PC-9 (cell line): ENCODE data around the gene RFTN1. TPM values are rescaled to one million over a fixed set of nuclear protein-coding genes. Genes with fewer than 3 reads are reported as not detected.

ENCODE experiments used
- BruUV-seq: library from RNA; stranded (reverse); fragments of 400-500 nt; replicated peaks from 2 replicates; lab custom pipeline; 2021; lab: Mats Ljungman, UMichigan
- CTCF ChIA-PET: fragments of 300-600 bp; sonication (Branson Sonifier 250); formaldehyde crosslinking; loops from one replicate; lab custom pipeline; 2022; ENCODE audit warnings: antibody characterized with exemption; lab: Charles Lee
- POLR2A ChIA-PET: fragments of 300-600 bp; sonication (Branson Sonifier 250); formaldehyde crosslinking; loops from one replicate; lab custom pipeline; 2022; ENCODE audit warnings: antibody characterized with exemption; ENCODE audit not compliant: unreplicated experiment; lab: Charles Lee
- DNase-seq, 2 experiments: peaks; one replicate each; pipeline versions ENCODE4 v3.0.0 to v3.0.0-alpha.2; 2015 to 2022; ENCODE audit warnings: mixed read lengths in 1 of 2
- H2AFZ ChIP-seq: fragments of 200-600 bp; sonication (generic); 2 replicates; pipeline ENCODE4 v1.8.1; 2017; ENCODE audit warnings: antibody characterized with exemption
- H3F3A ChIP-seq: fragments of 200-600 bp; sonication (generic); 2 replicates; pipeline ENCODE4 v1.8.1; 2017; ENCODE audit warnings: antibody characterized with exemption, mild to moderate bottlenecking, low read depth; ENCODE audit not compliant: insufficient read depth
- H3K27ac ChIP-seq: fragments of 200-600 bp; sonication (generic); 2 replicates; pipeline ENCODE4 v1.6.1; 2016; ENCODE audit warnings: mixed run types
- H3K27me3 ChIP-seq: fragments of 200-600 bp; sonication (generic); 2 replicates; pipeline ENCODE4 v1.6.1; 2016; ENCODE audit warnings: low read depth, mixed run types; ENCODE audit not compliant: insufficient read depth
- H3K36me3 ChIP-seq: fragments of 200-600 bp; sonication (generic); 2 replicates; pipeline ENCODE4 v1.6.1; 2016; ENCODE audit warnings: low read depth, mixed run types
- H3K4me1 ChIP-seq: fragments of 200-600 bp; sonication (generic); replicated peaks from 2 replicates; pipeline ENCODE4 v1.6.1; 2016; ENCODE audit warnings: mixed run types; ENCODE audit not compliant: insufficient read depth
- H3K4me2 ChIP-seq: fragments of 200-600 bp; sonication (generic); 2 replicates; pipeline ENCODE4 v1.6.1; 2017; ENCODE audit warnings: mixed run types
- H3K4me3 ChIP-seq: fragments of 200-600 bp; sonication (generic); 2 replicates; pipeline ENCODE4 v1.6.1; 2016; ENCODE audit warnings: mixed run types
- H3K79me2 ChIP-seq: fragments of 200-600 bp; sonication (generic); 2 replicates; pipeline ENCODE4 v1.6.1; 2017; ENCODE audit warnings: low read depth, mixed run types
- H3K9me2 ChIP-seq: fragments of 200-600 bp; sonication (generic); 2 replicates; pipeline ENCODE4 v1.8.1; 2017; ENCODE audit warnings: mild to moderate bottlenecking; ENCODE audit not compliant: insufficient read depth
- H3K9me3 ChIP-seq: fragments of 200-600 bp; sonication (generic); 2 replicates; pipeline ENCODE4 v1.8.1; 2016; ENCODE audit warnings: low read depth; ENCODE audit not compliant: insufficient read depth
- H4K20me1 ChIP-seq: fragments of 200-600 bp; sonication (generic); 2 replicates; pipeline ENCODE4 v1.8.1; 2017; ENCODE audit not compliant: insufficient read depth
- EZH2 ChIP-seq: fragments of 200-600 bp; sonication (generic); IDR thresholded peaks from 2 replicates; pipeline ENCODE4 v1.8.0; 2017; ENCODE audit warnings: antibody characterized with exemption, low read depth
- intact Hi-C: fragments of 100-400 bp; cut with micrococcal nuclease; formaldehyde crosslinking; loops from one replicate; pipeline ENCODE4 v1.10.0; 2022; ENCODE audit not compliant: unreplicated experiment
- total RNA-seq: library from RNA; stranded (reverse); gene quantifications from 2 replicates; pipeline ENCODE4 v1.2.3, GENCODE V29; 2021
- TF ChIP-seq, protein P1 (sequence below): fragments of 200-600 bp; sonication (generic); conservative IDR thresholded peaks from 2 replicates; pipeline ENCODE4 v1.6.1; 2017; ENCODE audit warnings: mixed run types, antibody characterized with exemption, mild to moderate bottlenecking, moderate library complexity

Gene RFTN1
- total RNA-seq, 1 experiment from 2014 or later: 0.41 TPM

DNA sequence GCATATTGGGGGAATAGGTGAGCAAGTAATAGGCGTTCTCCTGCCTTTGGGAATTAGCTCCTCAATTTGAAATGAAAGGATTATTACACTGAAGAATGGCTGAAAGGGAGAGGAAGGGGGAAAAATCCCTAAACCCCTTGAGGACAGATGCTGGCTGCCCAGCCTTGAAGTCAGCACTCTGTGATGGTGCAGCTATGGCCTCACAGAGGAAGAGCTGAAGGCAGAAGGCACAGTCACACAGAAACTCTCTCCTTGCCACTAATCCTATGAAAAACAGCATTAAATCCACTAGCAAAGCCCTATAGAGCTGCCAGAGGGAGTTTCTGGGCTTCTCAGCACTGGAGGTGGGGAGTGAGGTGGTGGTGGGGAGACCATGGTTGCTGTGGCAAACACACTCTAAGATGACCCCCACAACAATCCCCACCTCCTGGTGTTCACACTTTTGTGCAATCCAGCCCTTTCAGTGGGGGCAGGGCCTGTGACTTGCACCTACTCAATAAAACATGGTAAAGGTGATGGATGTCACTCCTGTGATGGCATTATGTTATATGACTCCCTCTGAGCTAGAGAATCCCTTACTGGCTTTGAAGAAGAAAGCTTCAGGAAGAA is 101.2 kb downstream of the RFTN1 start:
- peaks cover 9% of the 10 kb centered on the region; the same call in 1 of the 2 replicates for H3K27me3 ChIP-seq

DNA sequence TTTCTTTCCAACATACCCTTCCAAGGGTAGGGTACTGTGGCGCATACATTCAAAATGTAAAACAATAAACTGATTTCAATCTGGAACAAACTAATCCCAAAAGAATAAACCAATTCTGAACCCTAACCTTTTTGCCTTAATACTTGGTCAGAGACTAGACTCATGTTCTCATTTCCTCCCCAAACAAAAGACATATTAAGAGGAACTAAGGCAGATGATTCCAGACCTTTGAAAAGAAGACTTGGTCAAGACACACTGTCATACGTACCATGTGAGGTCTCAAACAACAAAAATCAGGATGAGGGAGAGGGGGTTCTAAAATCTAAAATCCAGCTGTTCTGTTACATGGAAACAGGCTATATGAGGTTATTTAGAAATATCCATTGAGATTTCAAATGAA is 102.1 kb downstream of the RFTN1 start:
- H3K4me2 ChIP-seq: no peak overlapping the region
- no peak for TF ChIP-seq EZH2
- TF ChIP-seq, protein P1, sequence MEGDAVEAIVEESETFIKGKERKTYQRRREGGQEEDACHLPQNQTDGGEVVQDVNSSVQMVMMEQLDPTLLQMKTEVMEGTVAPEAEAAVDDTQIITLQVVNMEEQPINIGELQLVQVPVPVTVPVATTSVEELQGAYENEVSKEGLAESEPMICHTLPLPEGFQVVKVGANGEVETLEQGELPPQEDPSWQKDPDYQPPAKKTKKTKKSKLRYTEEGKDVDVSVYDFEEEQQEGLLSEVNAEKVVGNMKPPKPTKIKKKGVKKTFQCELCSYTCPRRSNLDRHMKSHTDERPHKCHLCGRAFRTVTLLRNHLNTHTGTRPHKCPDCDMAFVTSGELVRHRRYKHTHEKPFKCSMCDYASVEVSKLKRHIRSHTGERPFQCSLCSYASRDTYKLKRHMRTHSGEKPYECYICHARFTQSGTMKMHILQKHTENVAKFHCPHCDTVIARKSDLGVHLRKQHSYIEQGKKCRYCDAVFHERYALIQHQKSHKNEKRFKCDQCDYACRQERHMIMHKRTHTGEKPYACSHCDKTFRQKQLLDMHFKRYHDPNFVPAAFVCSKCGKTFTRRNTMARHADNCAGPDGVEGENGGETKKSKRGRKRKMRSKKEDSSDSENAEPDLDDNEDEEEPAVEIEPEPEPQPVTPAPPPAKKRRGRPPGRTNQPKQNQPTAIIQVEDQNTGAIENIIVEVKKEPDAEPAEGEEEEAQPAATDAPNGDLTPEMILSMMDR: no peak
- CTCF ChIA-PET: no interaction called here

More for the DNA sequence above, 101.2 kb downstream of the RFTN1 start:
- Histone ChIP-seq H3K9me3 (no peaks in the 10 kb centered on the region), H3K4me1 (no peaks in the 10 kb centered on the region), H3K4me2 (no peak overlapping the region), H3K36me3 (no peaks in the 10 kb centered on the region), H3K9me2 (no peaks in the 10 kb centered on the region), H2AFZ (no peak overlapping the region), H3F3A (no peaks in the 10 kb centered on the region), H3K27ac (no peak overlapping the region), H4K20me1 (no peaks in the 10 kb centered on the region), H3K4me3 (no peak overlapping the region), H3K79me2 (no peaks in the 10 kb centered on the region)
- ChIA-PET POLR2A (no interaction called here), CTCF (no interaction called here)
- intact Hi-C loops: no loop called here
- DNase-seq: no peak
- BruUV-seq: no TSS peak
- TF ChIP-seq, protein P1: no peak
- TF ChIP-seq EZH2: no peak

DNA sequence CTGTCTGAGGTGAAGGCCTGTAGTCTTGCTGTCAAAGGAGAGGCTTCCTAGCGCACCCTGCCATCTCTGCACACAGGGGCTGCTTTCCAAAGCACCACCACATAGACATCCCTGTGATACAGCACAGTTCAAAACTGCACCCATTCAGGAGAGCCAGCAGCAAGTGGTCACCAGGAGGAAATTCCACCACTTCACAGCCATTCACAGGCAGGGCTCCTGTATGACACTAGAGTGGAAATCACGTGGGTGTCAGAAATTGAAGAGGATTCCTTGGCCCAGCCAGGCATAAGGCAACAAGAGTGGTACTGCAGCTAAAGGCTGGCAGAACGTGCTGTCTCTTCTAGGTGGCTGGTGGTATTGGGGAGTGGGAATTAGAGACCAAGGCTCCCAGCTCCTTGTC is 102.8 kb downstream of the RFTN1 start:
- H3K27me3 ChIP-seq: peaks cover 9% of the 10 kb centered on the region; the same call in 1 of the 2 replicates
- intact Hi-C loops: no loop called here
- H3K9me2 ChIP-seq: no peaks in the 10 kb centered on the region
- H3K9me3 ChIP-seq: no peaks in the 10 kb centered on the region
- no TSS peak for BruUV-seq
- no peak for TF ChIP-seq EZH2
- TF ChIP-seq, protein P1: no peak
- no peak overlapping the region for H3K27ac ChIP-seq
- no peak overlapping the region for H3K4me2 ChIP-seq
- no peaks in the 10 kb centered on the region for H4K20me1 ChIP-seq
- no peaks in the 10 kb centered on the region for H3K36me3 ChIP-seq
- no peak for DNase-seq
- H2AFZ ChIP-seq: no peak overlapping the region
- H3K79me2 ChIP-seq: no peaks in the 10 kb centered on the region
- H3F3A ChIP-seq: no peaks in the 10 kb centered on the region
- no peaks in the 10 kb centered on the region for H3K4me1 ChIP-seq
- ChIA-PET POLR2A (no interaction called here), CTCF (no interaction called here)
- H3K4me3 ChIP-seq: no peak overlapping the region

More for the DNA sequence above, 102.1 kb downstream of the RFTN1 start:
- H3K4me1 ChIP-seq: no peaks in the 10 kb centered on the region
- H3K9me2 ChIP-seq: no peaks in the 10 kb centered on the region
- H3K27ac ChIP-seq: no peak overlapping the region
- H3K36me3 ChIP-seq: no peaks in the 10 kb centered on the region
- intact Hi-C loops: no loop called here
- no peaks in the 10 kb centered on the region for H3F3A ChIP-seq
- H3K9me3 ChIP-seq: no peaks in the 10 kb centered on the region
- no peak overlapping the region for H2AFZ ChIP-seq
- POLR2A ChIA-PET: no interaction called here
- H3K79me2 ChIP-seq: no peaks in the 10 kb centered on the region
- BruUV-seq: no TSS peak
- H3K27me3 ChIP-seq: peaks cover 9% of the 10 kb centered on the region; the same call in 1 of the 2 replicates
- DNase-seq: no peak
- no peak overlapping the region for H3K4me3 ChIP-seq
- H4K20me1 ChIP-seq: no peaks in the 10 kb centered on the region
